ENCODE data around the gene CARS1.

DNA sequence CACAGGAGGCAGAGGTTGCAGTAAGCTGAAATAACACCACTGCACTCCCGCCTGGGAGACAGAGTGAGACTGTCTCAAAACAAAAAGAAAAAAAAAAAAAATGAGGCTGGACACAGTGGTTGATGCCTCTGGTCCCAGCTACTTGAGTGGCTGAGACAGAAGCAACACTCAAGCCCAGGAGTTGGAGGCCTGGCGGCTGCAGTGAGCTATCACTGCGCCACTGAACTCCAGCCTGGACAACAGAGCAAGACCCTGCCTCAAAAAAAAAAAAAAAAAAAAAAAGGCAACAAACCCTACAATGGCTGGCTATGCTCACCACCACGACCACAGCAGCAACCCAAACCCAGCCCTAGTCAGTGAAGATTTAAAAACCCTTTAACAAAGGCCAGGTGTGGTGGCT, 73.3 kb downstream of the CARS1 start:
- TF ChIP-seq, protein P1, sequence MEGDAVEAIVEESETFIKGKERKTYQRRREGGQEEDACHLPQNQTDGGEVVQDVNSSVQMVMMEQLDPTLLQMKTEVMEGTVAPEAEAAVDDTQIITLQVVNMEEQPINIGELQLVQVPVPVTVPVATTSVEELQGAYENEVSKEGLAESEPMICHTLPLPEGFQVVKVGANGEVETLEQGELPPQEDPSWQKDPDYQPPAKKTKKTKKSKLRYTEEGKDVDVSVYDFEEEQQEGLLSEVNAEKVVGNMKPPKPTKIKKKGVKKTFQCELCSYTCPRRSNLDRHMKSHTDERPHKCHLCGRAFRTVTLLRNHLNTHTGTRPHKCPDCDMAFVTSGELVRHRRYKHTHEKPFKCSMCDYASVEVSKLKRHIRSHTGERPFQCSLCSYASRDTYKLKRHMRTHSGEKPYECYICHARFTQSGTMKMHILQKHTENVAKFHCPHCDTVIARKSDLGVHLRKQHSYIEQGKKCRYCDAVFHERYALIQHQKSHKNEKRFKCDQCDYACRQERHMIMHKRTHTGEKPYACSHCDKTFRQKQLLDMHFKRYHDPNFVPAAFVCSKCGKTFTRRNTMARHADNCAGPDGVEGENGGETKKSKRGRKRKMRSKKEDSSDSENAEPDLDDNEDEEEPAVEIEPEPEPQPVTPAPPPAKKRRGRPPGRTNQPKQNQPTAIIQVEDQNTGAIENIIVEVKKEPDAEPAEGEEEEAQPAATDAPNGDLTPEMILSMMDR (IDR thresholded peaks at IDR 0.05; ENCODE audit: insufficient read depth, low read length) = no peak
- TF ChIP-seq POLR2AphosphoS5 (IDR thresholded peaks at IDR 0.05; ENCODE audit: low read depth) (no peak), SPI1 (IDR thresholded peaks at IDR 0.05; ENCODE audit: borderline replicate concordance, low read depth) (no peak), GABPA (IDR thresholded peaks at IDR 0.05; ENCODE audit: low read depth) (no peak)
- TF ChIP-seq, protein P2, sequence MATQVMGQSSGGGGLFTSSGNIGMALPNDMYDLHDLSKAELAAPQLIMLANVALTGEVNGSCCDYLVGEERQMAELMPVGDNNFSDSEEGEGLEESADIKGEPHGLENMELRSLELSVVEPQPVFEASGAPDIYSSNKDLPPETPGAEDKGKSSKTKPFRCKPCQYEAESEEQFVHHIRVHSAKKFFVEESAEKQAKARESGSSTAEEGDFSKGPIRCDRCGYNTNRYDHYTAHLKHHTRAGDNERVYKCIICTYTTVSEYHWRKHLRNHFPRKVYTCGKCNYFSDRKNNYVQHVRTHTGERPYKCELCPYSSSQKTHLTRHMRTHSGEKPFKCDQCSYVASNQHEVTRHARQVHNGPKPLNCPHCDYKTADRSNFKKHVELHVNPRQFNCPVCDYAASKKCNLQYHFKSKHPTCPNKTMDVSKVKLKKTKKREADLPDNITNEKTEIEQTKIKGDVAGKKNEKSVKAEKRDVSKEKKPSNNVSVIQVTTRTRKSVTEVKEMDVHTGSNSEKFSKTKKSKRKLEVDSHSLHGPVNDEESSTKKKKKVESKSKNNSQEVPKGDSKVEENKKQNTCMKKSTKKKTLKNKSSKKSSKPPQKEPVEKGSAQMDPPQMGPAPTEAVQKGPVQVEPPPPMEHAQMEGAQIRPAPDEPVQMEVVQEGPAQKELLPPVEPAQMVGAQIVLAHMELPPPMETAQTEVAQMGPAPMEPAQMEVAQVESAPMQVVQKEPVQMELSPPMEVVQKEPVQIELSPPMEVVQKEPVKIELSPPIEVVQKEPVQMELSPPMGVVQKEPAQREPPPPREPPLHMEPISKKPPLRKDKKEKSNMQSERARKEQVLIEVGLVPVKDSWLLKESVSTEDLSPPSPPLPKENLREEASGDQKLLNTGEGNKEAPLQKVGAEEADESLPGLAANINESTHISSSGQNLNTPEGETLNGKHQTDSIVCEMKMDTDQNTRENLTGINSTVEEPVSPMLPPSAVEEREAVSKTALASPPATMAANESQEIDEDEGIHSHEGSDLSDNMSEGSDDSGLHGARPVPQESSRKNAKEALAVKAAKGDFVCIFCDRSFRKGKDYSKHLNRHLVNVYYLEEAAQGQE (IDR thresholded peaks at IDR 0.05; ENCODE audit: insufficient replicate concordance, low read depth) = no peak

Data from HL-60 (cell line).